ENCODE measurements around the gene TSC22D1.

GRCh38 chr13:44407891-44408290 is 168.2 kb downstream of the TSC22D1 start:
- TF ChIP-seq CTCF (IDR thresholded peaks at IDR 0.05; ENCODE audit: insufficient read depth, low read length, poor library complexity, severe bottlenecking) (no peak), EZH2phosphoT487 (conservative IDR thresholded peaks at IDR 0.05; ENCODE audit: low read length) (no peak)

Data from SU-DHL-6 (cell line).